ENCODE results near the gene TYMS. TPM values are rescaled to one million over a fixed set of nuclear protein-coding genes. Genes with fewer than 3 reads are reported as not detected.

Gene TYMS
- total RNA-seq, 1 donor from 2014 or later: 6.4 TPM

- ATAC-seq (no peak), DNase-seq (no peak)
- intact Hi-C loops (cut with DNase I): no loop called here
- peaks cover 58% of the 10 kb centered on the region for H3K36me3 ChIP-seq
- no peaks in the 10 kb centered on the region for H3K4me1 ChIP-seq
- no peak overlapping the region for H3K4me3 ChIP-seq
- H3K27ac ChIP-seq: no peak overlapping the region
- no peaks in the 10 kb centered on the region for H3K9me3 ChIP-seq
- TF ChIP-seq, protein P1, sequence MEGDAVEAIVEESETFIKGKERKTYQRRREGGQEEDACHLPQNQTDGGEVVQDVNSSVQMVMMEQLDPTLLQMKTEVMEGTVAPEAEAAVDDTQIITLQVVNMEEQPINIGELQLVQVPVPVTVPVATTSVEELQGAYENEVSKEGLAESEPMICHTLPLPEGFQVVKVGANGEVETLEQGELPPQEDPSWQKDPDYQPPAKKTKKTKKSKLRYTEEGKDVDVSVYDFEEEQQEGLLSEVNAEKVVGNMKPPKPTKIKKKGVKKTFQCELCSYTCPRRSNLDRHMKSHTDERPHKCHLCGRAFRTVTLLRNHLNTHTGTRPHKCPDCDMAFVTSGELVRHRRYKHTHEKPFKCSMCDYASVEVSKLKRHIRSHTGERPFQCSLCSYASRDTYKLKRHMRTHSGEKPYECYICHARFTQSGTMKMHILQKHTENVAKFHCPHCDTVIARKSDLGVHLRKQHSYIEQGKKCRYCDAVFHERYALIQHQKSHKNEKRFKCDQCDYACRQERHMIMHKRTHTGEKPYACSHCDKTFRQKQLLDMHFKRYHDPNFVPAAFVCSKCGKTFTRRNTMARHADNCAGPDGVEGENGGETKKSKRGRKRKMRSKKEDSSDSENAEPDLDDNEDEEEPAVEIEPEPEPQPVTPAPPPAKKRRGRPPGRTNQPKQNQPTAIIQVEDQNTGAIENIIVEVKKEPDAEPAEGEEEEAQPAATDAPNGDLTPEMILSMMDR (IDR thresholded peaks at IDR 0.05): no peak
- no peaks in the 10 kb centered on the region for H3K27me3 ChIP-seq (ENCODE audit: low read depth)
Measured at GRCh38 chr18:671405-671804, 14.0 kb downstream of the TYMS start.

GRCh38 chr18:673317-673716 lies 15.9 kb downstream of the TYMS start:
- no peak overlapping the region for H3K27ac ChIP-seq
- DNase-seq (no peak), ATAC-seq (no peak)
- no peaks in the 10 kb centered on the region for H3K27me3 ChIP-seq (ENCODE audit: low read depth)
- no peak overlapping the region for H3K4me3 ChIP-seq
- peaks cover 75% of the 10 kb centered on the region for H3K36me3 ChIP-seq
- H3K4me1 ChIP-seq: no peaks in the 10 kb centered on the region
- TF ChIP-seq, protein P1 (IDR thresholded peaks at IDR 0.05): no peak
- no peaks in the 10 kb centered on the region for H3K9me3 ChIP-seq
- intact Hi-C loops (cut with DNase I): no loop called here

DNA sequence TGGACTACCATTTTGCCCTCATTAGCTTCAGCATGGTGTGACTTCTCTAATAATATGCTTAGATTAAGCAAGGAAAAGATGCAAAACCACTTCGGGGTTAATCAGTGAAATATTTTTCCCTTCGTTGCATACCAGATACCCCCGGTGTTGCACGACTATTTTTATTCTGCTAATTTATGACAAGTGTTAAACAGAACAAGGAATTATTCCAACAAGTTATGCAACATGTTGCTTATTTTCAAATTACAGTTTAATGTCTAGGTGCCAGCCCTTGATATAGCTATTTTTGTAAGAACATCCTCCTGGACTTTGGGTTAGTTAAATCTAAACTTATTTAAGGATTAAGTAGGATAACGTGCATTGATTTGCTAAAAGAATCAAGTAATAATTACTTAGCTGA lies 16.3 kb downstream of the TYMS start:
- TF ChIP-seq, protein P1 (IDR thresholded peaks at IDR 0.05): no peak
- ATAC-seq (no peak), DNase-seq (no peak)
- Histone ChIP-seq H3K27ac (no peak overlapping the region), H3K4me3 (no peak overlapping the region), H3K36me3 (peaks cover 79% of the 10 kb centered on the region), H3K9me3 (no peaks in the 10 kb centered on the region), H3K4me1 (no peaks in the 10 kb centered on the region), H3K27me3 (ENCODE audit: low read depth) (no peaks in the 10 kb centered on the region)
- intact Hi-C loops (cut with DNase I): no loop called here

DNA sequence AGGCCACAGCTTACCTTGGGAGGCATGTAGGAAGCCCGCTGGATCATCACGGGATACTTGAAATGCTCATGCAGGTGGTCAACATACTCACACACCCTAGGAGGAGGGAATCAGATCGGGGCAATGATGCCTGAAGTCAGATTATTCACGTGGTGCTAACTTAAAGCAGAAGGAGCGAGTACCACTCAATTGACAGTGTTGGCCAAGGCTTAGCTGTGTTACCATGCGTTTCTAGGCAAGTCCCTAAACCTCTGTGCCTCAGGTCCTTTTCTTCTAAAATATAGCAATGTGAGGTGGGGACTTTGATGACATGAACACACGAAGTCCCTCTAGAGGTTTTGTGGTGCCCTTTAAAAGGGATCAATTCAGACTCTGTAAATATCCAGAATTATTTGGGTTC lies 17.9 kb downstream of the TYMS start:
- ATAC-seq (no peak), DNase-seq (no peak)
- Histone ChIP-seq H3K27ac (no peak overlapping the region), H3K36me3 (peaks cover 89% of the 10 kb centered on the region), H3K4me3 (no peak overlapping the region), H3K9me3 (no peaks in the 10 kb centered on the region), H3K27me3 (ENCODE audit: low read depth) (no peaks in the 10 kb centered on the region), H3K4me1 (no peaks in the 10 kb centered on the region)
- TF ChIP-seq, protein P1 (IDR thresholded peaks at IDR 0.05): no peak
- intact Hi-C loops (cut with DNase I): no loop called here

- intact Hi-C loops (cut with DNase I): no loop called here
Measured at GRCh38 chr18:676069-676468, 18.6 kb downstream of the TYMS start.

More at GRCh38 chr18:676069-676468, 18.6 kb downstream of the TYMS start:
- TF ChIP-seq, protein P1 (IDR thresholded peaks at IDR 0.05): no peak
- no peak overlapping the region for H3K27ac ChIP-seq
- H3K36me3 ChIP-seq: peaks cover 85% of the 10 kb centered on the region
- DNase-seq (no peak), ATAC-seq (no peak)
- no peak overlapping the region for H3K4me3 ChIP-seq
- no peaks in the 10 kb centered on the region for H3K27me3 ChIP-seq (ENCODE audit: low read depth)
- H3K4me1 ChIP-seq: no peaks in the 10 kb centered on the region
- no peaks in the 10 kb centered on the region for H3K9me3 ChIP-seq
